ENCODE results near the gene CDH18.

CDH18 gene

GRCh38 chr5:19986806-19987205 is 1.2 kb downstream of the CDH18 start:
- Histone ChIP-seq H3K9ac (ENCODE audit: low read depth, low read length, poor library complexity, severe bottlenecking) (no peak overlapping the region), H3K27me3 (ENCODE audit: insufficient read depth, low read length, poor library complexity, severe bottlenecking) (no peaks in the 10 kb centered on the region), H3K4me2 (ENCODE audit: low read depth, low read length, poor library complexity, severe bottlenecking) (no peak overlapping the region), H3K9me3 (ENCODE audit: insufficient read depth, low read depth, low read length) (no peaks in the 10 kb centered on the region; the same call in 1 of the 2 replicates), H3K4me3 (ENCODE audit: low read length, poor library complexity, severe bottlenecking) (no peak overlapping the region), H4K20me1 (ENCODE audit: insufficient read depth, low read length, poor library complexity, severe bottlenecking) (no peaks in the 10 kb centered on the region), H2AFZ (ENCODE audit: low read length) (no peak overlapping the region), H3F3A (ENCODE audit: low read depth) (no peaks in the 10 kb centered on the region), H3K79me2 (ENCODE audit: insufficient read depth, low read length) (no peaks in the 10 kb centered on the region), H3K36me3 (ENCODE audit: insufficient read depth, low read length) (no peaks in the 10 kb centered on the region), H3K9me2 (replicated peaks; ENCODE audit: low read depth, low read length) (no peaks in the 10 kb centered on the region), H3K4me1 (ENCODE audit: insufficient read depth, low read length, poor library complexity, severe bottlenecking) (no peaks in the 10 kb centered on the region)
- TF ChIP-seq CTCF (conservative IDR thresholded peaks at IDR 0.05; ENCODE audit: low read length) = no peak
- no peak for TF ChIP-seq EZH2phosphoT487 (IDR thresholded peaks at IDR 0.05; ENCODE audit: borderline replicate concordance)

DNA sequence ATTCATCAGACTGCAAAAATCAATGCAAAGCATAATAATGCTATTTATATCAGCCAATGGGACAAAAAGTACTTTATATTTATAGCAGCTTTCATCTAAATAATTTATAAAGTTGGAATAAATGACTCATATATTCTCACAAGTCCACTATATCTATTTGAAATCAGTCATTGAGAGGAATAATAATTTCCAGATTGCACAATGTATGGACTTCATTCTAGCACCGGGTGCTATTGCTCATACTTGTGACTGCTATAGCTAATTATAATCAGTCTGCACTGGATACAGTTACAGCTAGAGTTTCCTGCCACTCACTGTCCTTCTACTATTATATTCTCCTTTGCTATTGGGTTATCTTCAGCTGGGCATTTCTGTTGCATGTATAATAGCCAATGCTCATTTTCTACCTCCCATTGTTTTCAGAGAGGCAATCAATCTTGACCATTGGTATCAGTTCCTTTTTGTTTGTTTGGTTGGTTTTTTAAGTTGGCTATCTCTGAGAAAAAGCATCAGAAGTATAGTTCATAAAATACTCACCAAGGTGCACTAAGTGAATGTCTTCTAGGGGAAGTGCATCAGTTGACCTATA is 1.9 kb downstream of the CDH18 start:
- Histone ChIP-seq H3K9ac (ENCODE audit: low read depth, low read length, poor library complexity, severe bottlenecking) (no peak overlapping the region), H3K9me3 (ENCODE audit: insufficient read depth, low read depth, low read length) (no peaks in the 10 kb centered on the region; the same call in 1 of the 2 replicates), H3K9me2 (replicated peaks; ENCODE audit: low read depth, low read length) (no peaks in the 10 kb centered on the region), H3K27me3 (ENCODE audit: insufficient read depth, low read length, poor library complexity, severe bottlenecking) (no peaks in the 10 kb centered on the region), H3F3A (ENCODE audit: low read depth) (no peaks in the 10 kb centered on the region), H3K36me3 (ENCODE audit: insufficient read depth, low read length) (no peaks in the 10 kb centered on the region), H2AFZ (ENCODE audit: low read length) (no peak overlapping the region), H3K79me2 (ENCODE audit: insufficient read depth, low read length) (no peaks in the 10 kb centered on the region), H3K4me1 (ENCODE audit: insufficient read depth, low read length, poor library complexity, severe bottlenecking) (no peaks in the 10 kb centered on the region), H3K4me2 (ENCODE audit: low read depth, low read length, poor library complexity, severe bottlenecking) (no peak overlapping the region), H4K20me1 (ENCODE audit: insufficient read depth, low read length, poor library complexity, severe bottlenecking) (no peaks in the 10 kb centered on the region), H3K4me3 (ENCODE audit: low read length, poor library complexity, severe bottlenecking) (no peak overlapping the region)
- no peak for TF ChIP-seq CTCF (conservative IDR thresholded peaks at IDR 0.05; ENCODE audit: low read length)
- TF ChIP-seq EZH2phosphoT487 (IDR thresholded peaks at IDR 0.05; ENCODE audit: borderline replicate concordance) = no peak

DNA sequence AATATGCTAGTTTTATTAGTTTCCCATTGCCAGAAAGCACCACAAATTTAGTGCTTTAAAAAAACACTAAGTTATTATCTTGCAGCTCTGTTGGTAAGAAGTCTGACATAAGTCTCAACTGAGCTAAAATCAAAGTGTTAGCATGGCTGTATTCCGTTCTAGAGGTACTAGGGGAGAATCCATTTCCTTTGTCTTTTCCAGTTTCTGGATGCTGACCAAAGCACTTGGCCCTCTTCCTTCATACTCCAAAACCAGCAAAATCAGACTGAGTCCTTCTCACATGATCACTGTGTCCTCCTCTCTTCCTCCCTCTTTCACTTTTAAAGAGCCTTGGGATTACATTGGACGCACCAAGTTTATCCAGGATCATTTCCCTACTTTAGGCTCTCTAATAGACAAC is 9.5 kb downstream of the CDH18 start:
- Histone ChIP-seq H3F3A (ENCODE audit: low read depth) (no peaks in the 10 kb centered on the region), H3K27me3 (ENCODE audit: insufficient read depth, low read length, poor library complexity, severe bottlenecking) (no peaks in the 10 kb centered on the region), H3K9me2 (replicated peaks; ENCODE audit: low read depth, low read length) (no peaks in the 10 kb centered on the region), H3K9ac (ENCODE audit: low read depth, low read length, poor library complexity, severe bottlenecking) (no peak overlapping the region), H4K20me1 (ENCODE audit: insufficient read depth, low read length, poor library complexity, severe bottlenecking) (no peaks in the 10 kb centered on the region), H3K79me2 (ENCODE audit: insufficient read depth, low read length) (no peaks in the 10 kb centered on the region), H3K4me2 (ENCODE audit: low read depth, low read length, poor library complexity, severe bottlenecking) (no peak overlapping the region), H3K4me3 (ENCODE audit: low read length, poor library complexity, severe bottlenecking) (no peak overlapping the region), H2AFZ (ENCODE audit: low read length) (no peak overlapping the region), H3K36me3 (ENCODE audit: insufficient read depth, low read length) (no peaks in the 10 kb centered on the region), H3K9me3 (ENCODE audit: insufficient read depth, low read depth, low read length) (no peaks in the 10 kb centered on the region), H3K4me1 (ENCODE audit: insufficient read depth, low read length, poor library complexity, severe bottlenecking) (no peaks in the 10 kb centered on the region)
- TF ChIP-seq EZH2phosphoT487 (IDR thresholded peaks at IDR 0.05; ENCODE audit: borderline replicate concordance) = no peak
- no peak for TF ChIP-seq CTCF (conservative IDR thresholded peaks at IDR 0.05; ENCODE audit: low read length)
